ENCODE measurements around the gene PRR11. TPM values are rescaled to one million over a fixed set of nuclear protein-coding genes. Genes with fewer than 3 reads are reported as not detected.

The PRR11 gene
- total RNA-seq, 2 donors from 2014 or later: 0.33 TPM; not detected in 1

GRCh38 chr17:59193336-59193862 is 37.9 kb downstream of the PRR11 start:
- ATAC-seq (no peak), DNase-seq (no peak)
- WGBS, 2 donors: 80 to 92% methylated on average over 3 of the region's 3 CpGs
- H3K9me3 ChIP-seq: no peaks in the 10 kb centered on the region
- H3K27me3 ChIP-seq: no peaks in the 10 kb centered on the region
- intact Hi-C loops (cut with DNase I): no loop called here
- no peak overlapping the region for H3K27ac ChIP-seq
- TF ChIP-seq CTCF (IDR thresholded peaks at IDR 0.05): no peak
- TF ChIP-seq POLR2A (IDR thresholded peaks at IDR 0.05): no peak
- H3K36me3 ChIP-seq (replicated peaks in 1 of 2; ENCODE audit: insufficient read depth in 1 of 2, low read depth in 2 of 2): no peaks in the 10 kb centered on the region
- H3K4me1 ChIP-seq: no peaks in the 10 kb centered on the region
- H3K4me3 ChIP-seq: no peak overlapping the region

GRCh38 chr17:59199398-59199797 is 43.9 kb downstream of the PRR11 start:
- DNase-seq: no peak
- Histone ChIP-seq H3K36me3 (replicated peaks in 1 of 2; ENCODE audit: insufficient read depth in 1 of 2, low read depth in 2 of 2) (no peaks in the 10 kb centered on the region), H3K27ac (no peak overlapping the region), H3K9me3 (no peaks in the 10 kb centered on the region), H3K4me1 (no peaks in the 10 kb centered on the region), H3K4me3 (no peak overlapping the region), H3K27me3 (no peaks in the 10 kb centered on the region)
- no peak for TF ChIP-seq POLR2A (IDR thresholded peaks at IDR 0.05)
- TF ChIP-seq CTCF (IDR thresholded peaks at IDR 0.05): no peak
- 76 to 88% methylated on average over 4 of the region's 4 CpGs for WGBS, 2 donors
- intact Hi-C loops (cut with DNase I): no loop called here
- ATAC-seq: no peak

- H3K36me3 ChIP-seq (replicated peaks in 1 of 2; ENCODE audit: insufficient read depth in 1 of 2, low read depth in 2 of 2): no peaks in the 10 kb centered on the region
- DNase-seq (no peak), ATAC-seq (no peak)
- WGBS, 2 donors: 81 to 92% methylated on average over 1 of the region's 1 CpG
- no peak overlapping the region for H3K27ac ChIP-seq
- H3K4me3 ChIP-seq: no peak overlapping the region
- H3K4me1 ChIP-seq: no peaks in the 10 kb centered on the region
- H3K9me3 ChIP-seq: no peaks in the 10 kb centered on the region
- intact Hi-C loops (cut with DNase I): no loop called here
- H3K27me3 ChIP-seq: no peaks in the 10 kb centered on the region
- TF ChIP-seq POLR2A (IDR thresholded peaks at IDR 0.05) (no peak), CTCF (IDR thresholded peaks at IDR 0.05) (no peak)
Observed at GRCh38 chr17:59202320-59202719, 46.8 kb downstream of the PRR11 start.

- ATAC-seq: no peak
- TF ChIP-seq POLR2A (IDR thresholded peaks at IDR 0.05) (no peak), CTCF (IDR thresholded peaks at IDR 0.05) (no peak)
- WGBS, 2 donors: 90 to 94% methylated on average over 16 of the region's 16 CpGs
- H3K36me3 ChIP-seq (replicated peaks in 1 of 2; ENCODE audit: insufficient read depth in 1 of 2, low read depth in 2 of 2): no peaks in the 10 kb centered on the region
- no peaks in the 10 kb centered on the region for H3K9me3 ChIP-seq
- H3K27ac ChIP-seq: no peak overlapping the region
- DNase-seq: no peak
- H3K4me3 ChIP-seq: no peak overlapping the region
- peaks cover 4% of the 10 kb centered on the region for H3K4me1 ChIP-seq
- no peaks in the 10 kb centered on the region for H3K27me3 ChIP-seq
- intact Hi-C loops (cut with DNase I): no loop called here
Observed at GRCh38 chr17:59219370-59219769, 63.8 kb downstream of the PRR11 start.

GRCh38 chr17:59219992-59220327 is 64.4 kb downstream of the PRR11 start:
- ATAC-seq: no peak
- peaks cover 4% of the 10 kb centered on the region for H3K4me1 ChIP-seq
- H3K27me3 ChIP-seq: no peaks in the 10 kb centered on the region
- H3K36me3 ChIP-seq (replicated peaks in 1 of 2; ENCODE audit: insufficient read depth in 1 of 2, low read depth in 2 of 2): no peaks in the 10 kb centered on the region
- H3K4me3 ChIP-seq: peak overlapping the region in 1 of 2 donors; percentile 66
- WGBS, 2 donors: 7 to 13% methylated on average over 7 of the region's 7 CpGs
- no peak overlapping the region for H3K27ac ChIP-seq
- intact Hi-C loops (cut with DNase I): no loop called here
- TF ChIP-seq POLR2A (IDR thresholded peaks at IDR 0.05): no peak
- TF ChIP-seq CTCF (IDR thresholded peaks at IDR 0.05): no peak
- H3K9me3 ChIP-seq: no peaks in the 10 kb centered on the region
- DNase-seq: no peak

Data from body of pancreas (tissue), 4 donors.